Memory B cell (primary cell): Measurements from ENCODE around the gene ZNF565.
"Not testable (repeated sequence)": the region's sequence is repeated elsewhere in the genome, so short reads cannot be mapped to it uniquely, and the experiment has no call there.

Source experiments
- ATAC-seq: fragments of 150-1000 bp; cut with Tn5 transposase; 2 replicates; pipeline ENCODE4 v1.10.0; 2021; ENCODE audit warnings: low read depth, mild to moderate bottlenecking, moderate library complexity
- DNase-seq, 2 donors: peaks; one replicate each; pipeline ENCODE4 v3.0.0; 2022; ENCODE audit warnings: low spot score in 2 of 2
- H3K27ac Mint-ChIP-seq: one replicate; pipeline ENCODE4 v1.8.0; 2022; ENCODE audit warnings: mild to moderate bottlenecking, moderate library complexity, mixed read lengths
- H3K27me3 Mint-ChIP-seq: one replicate; pipeline ENCODE4 v1.8.0; 2022; ENCODE audit warnings: mixed read lengths
- H3K36me3 Mint-ChIP-seq: one replicate; pipeline ENCODE4 v1.8.0; 2022; ENCODE audit warnings: mild to moderate bottlenecking, mixed read lengths
- H3K4me1 Mint-ChIP-seq: one replicate; pipeline ENCODE4 v1.8.0; 2022; ENCODE audit warnings: mixed read lengths
- H3K4me3 Mint-ChIP-seq: one replicate; pipeline ENCODE4 v1.8.0; 2022; ENCODE audit warnings: mild to moderate bottlenecking, moderate library complexity, mixed read lengths
- H3K9me3 Mint-ChIP-seq: one replicate; pipeline ENCODE4 v1.8.0; 2022; ENCODE audit warnings: mixed read lengths

The ZNF565 gene

GRCh38 chr19:36236304-36236945, 22.0 kb upstream of the ZNF565 start:
- no peaks in the 10 kb centered on the region for H3K4me1 Mint-ChIP-seq
- no peaks in the 10 kb centered on the region for H3K27me3 Mint-ChIP-seq
- ATAC-seq (no peak), DNase-seq (no peak)
- H3K9me3 Mint-ChIP-seq = peaks cover 18% of the 10 kb centered on the region
- H3K27ac Mint-ChIP-seq = no peak overlapping the region
- H3K36me3 Mint-ChIP-seq = peaks cover 67% of the 10 kb centered on the region
- H3K4me3 Mint-ChIP-seq = no peak overlapping the region

- peaks cover 17% of the 10 kb centered on the region for H3K9me3 Mint-ChIP-seq
- H3K27me3 Mint-ChIP-seq, H3K27ac Mint-ChIP-seq, DNase-seq, H3K4me1 Mint-ChIP-seq, H3K4me3 Mint-ChIP-seq, ATAC-seq: not testable (repeated sequence)
- H3K36me3 Mint-ChIP-seq = peaks cover 74% of the 10 kb centered on the region
Measured at GRCh38 chr19:36233626-36234025, 19.2 kb upstream of the ZNF565 start.

- DNase-seq (no peak), ATAC-seq (no peak)
- Mint-ChIP-seq H3K27me3 (no peaks in the 10 kb centered on the region), H3K4me3 (no peak overlapping the region), H3K27ac (no peak overlapping the region), H3K4me1 (peaks cover 20% of the 10 kb centered on the region), H3K36me3 (peaks cover 42% of the 10 kb centered on the region), H3K9me3 (peaks cover 3% of the 10 kb centered on the region)
Measured at GRCh38 chr19:36225219-36225892, 10.9 kb upstream of the ZNF565 start.

- no peaks in the 10 kb centered on the region for H3K9me3 Mint-ChIP-seq
- peaks cover 24% of the 10 kb centered on the region for H3K4me1 Mint-ChIP-seq
- no peaks in the 10 kb centered on the region for H3K27me3 Mint-ChIP-seq
- H3K4me3 Mint-ChIP-seq = no peak overlapping the region
- DNase-seq = no peak
- peaks cover 31% of the 10 kb centered on the region for H3K36me3 Mint-ChIP-seq
- no peak for ATAC-seq
- H3K27ac Mint-ChIP-seq = no peak overlapping the region
Measured at GRCh38 chr19:36222503-36222902, 8.0 kb upstream of the ZNF565 start.

GRCh38 chr19:36221474-36221873, 7.0 kb upstream of the ZNF565 start:
- H3K27ac Mint-ChIP-seq = peak overlapping the region; percentile 35
- H3K4me3 Mint-ChIP-seq = no peak overlapping the region

GRCh38 chr19:36215276-36216123, 1.0 kb upstream of the ZNF565 start:
- Mint-ChIP-seq H3K27ac (no peak overlapping the region), H3K36me3 (peaks cover 9% of the 10 kb centered on the region), H3K4me3 (no peak overlapping the region), H3K4me1 (peaks cover 14% of the 10 kb centered on the region), H3K9me3 (no peaks in the 10 kb centered on the region), H3K27me3 (no peaks in the 10 kb centered on the region)
- DNase-seq (no peak), ATAC-seq (peak; percentile 7)

More at GRCh38 chr19:36221474-36221873, 7.0 kb upstream of the ZNF565 start:
- DNase-seq (no peak), ATAC-seq (no peak)
- Mint-ChIP-seq H3K9me3 (no peaks in the 10 kb centered on the region), H3K27me3 (no peaks in the 10 kb centered on the region), H3K4me1 (peaks cover 30% of the 10 kb centered on the region), H3K36me3 (peaks cover 32% of the 10 kb centered on the region)

- Mint-ChIP-seq H3K27ac (no peak overlapping the region), H3K27me3 (no peaks in the 10 kb centered on the region), H3K4me3 (peak overlapping the region; percentile 33), H3K4me1 (peaks cover 7% of the 10 kb centered on the region), H3K36me3 (peaks cover 2% of the 10 kb centered on the region), H3K9me3 (no peaks in the 10 kb centered on the region)
- ATAC-seq (no peak), DNase-seq (no peak)
Measured at GRCh38 chr19:36212895-36213294, 1.6 kb downstream of the ZNF565 start.

GRCh38 chr19:36210497-36210896, 4.0 kb downstream of the ZNF565 start:
- no peak for ATAC-seq
- Mint-ChIP-seq H3K27me3 (no peaks in the 10 kb centered on the region), H3K36me3 (no peaks in the 10 kb centered on the region), H3K27ac (no peak overlapping the region), H3K9me3 (no peaks in the 10 kb centered on the region), H3K4me3 (no peak overlapping the region), H3K4me1 (no peaks in the 10 kb centered on the region)
- DNase-seq = no peak

GRCh38 chr19:36209372-36209771, 5.1 kb downstream of the ZNF565 start:
- Mint-ChIP-seq H3K27ac (no peak overlapping the region), H3K4me1 (no peaks in the 10 kb centered on the region)

GRCh38 chr19:36207605-36208252, 6.7 kb downstream of the ZNF565 start:
- Mint-ChIP-seq H3K36me3 (peaks cover 3% of the 10 kb centered on the region), H3K27me3 (no peaks in the 10 kb centered on the region), H3K4me3 (no peak overlapping the region), H3K27ac (no peak overlapping the region), H3K4me1 (peaks cover 5% of the 10 kb centered on the region), H3K9me3 (no peaks in the 10 kb centered on the region)
- DNase-seq (no peak), ATAC-seq (peak; percentile 47)

More at GRCh38 chr19:36209372-36209771, 5.1 kb downstream of the ZNF565 start:
- H3K9me3 Mint-ChIP-seq = no peaks in the 10 kb centered on the region
- H3K27me3 Mint-ChIP-seq = no peaks in the 10 kb centered on the region
- H3K36me3 Mint-ChIP-seq = no peaks in the 10 kb centered on the region
- ATAC-seq (no peak), DNase-seq (no peak)
- no peak overlapping the region for H3K4me3 Mint-ChIP-seq

GRCh38 chr19:36203293-36203692, 11.2 kb downstream of the ZNF565 start:
- no peak for DNase-seq
- Mint-ChIP-seq H3K27ac (no peak overlapping the region), H3K4me3 (peak overlapping the region; percentile 21), H3K36me3 (peaks cover 11% of the 10 kb centered on the region), H3K27me3 (no peaks in the 10 kb centered on the region), H3K9me3 (no peaks in the 10 kb centered on the region), H3K4me1 (peaks cover 7% of the 10 kb centered on the region)
- peak; percentile 66 for ATAC-seq

- ATAC-seq = no peak
- no peak for DNase-seq
- Mint-ChIP-seq H3K27me3 (no peaks in the 10 kb centered on the region), H3K4me3 (no peak overlapping the region), H3K27ac (no peak overlapping the region), H3K9me3 (no peaks in the 10 kb centered on the region), H3K36me3 (peaks cover 18% of the 10 kb centered on the region), H3K4me1 (peaks cover 9% of the 10 kb centered on the region)
Measured at GRCh38 chr19:36201684-36202083, 12.8 kb downstream of the ZNF565 start.

- H3K27me3 Mint-ChIP-seq = no peaks in the 10 kb centered on the region
Measured at GRCh38 chr19:36198119-36198518, 16.3 kb downstream of the ZNF565 start.

GRCh38 chr19:36196249-36196648, 18.2 kb downstream of the ZNF565 start:
- DNase-seq (no peak), ATAC-seq (no peak)
- no peak overlapping the region for H3K4me3 Mint-ChIP-seq
- H3K27ac Mint-ChIP-seq = no peak overlapping the region
- H3K9me3 Mint-ChIP-seq = no peaks in the 10 kb centered on the region
- peaks cover 8% of the 10 kb centered on the region for H3K4me1 Mint-ChIP-seq
- peaks cover 24% of the 10 kb centered on the region for H3K36me3 Mint-ChIP-seq
- no peaks in the 10 kb centered on the region for H3K27me3 Mint-ChIP-seq

More at GRCh38 chr19:36198119-36198518, 16.3 kb downstream of the ZNF565 start:
- Mint-ChIP-seq H3K27ac (no peak overlapping the region), H3K4me1 (peaks cover 10% of the 10 kb centered on the region), H3K4me3 (no peak overlapping the region), H3K9me3 (no peaks in the 10 kb centered on the region), H3K36me3 (peaks cover 27% of the 10 kb centered on the region)
- ATAC-seq = no peak
- no peak for DNase-seq
